Measurements from ENCODE around the gene PLPP1. TPM values are rescaled to one million over a fixed set of nuclear protein-coding genes. Genes with fewer than 3 reads are reported as not detected.

Gene PLPP1
- total RNA-seq (2014; rRNA removed; shearing (Covaris generic)) (92.0 and 97.1 TPM in 2 replicates), polyA plus RNA-seq (2016; fragmentation: Nextera tagmentation; extraction: Ambion mirVana) (39.1 and 42.1 TPM in 2 replicates)
- long read RNA-seq, transcript PLPP1-202 (6 exons, 1,597 nt) = major isoform, 16 of 29 reads
- long read RNA-seq, partial matches to known transcripts = 3 of 29 reads
- long read RNA-seq, other reads (novel, unspliced or antisense) = 10 of 29 reads

DNA sequence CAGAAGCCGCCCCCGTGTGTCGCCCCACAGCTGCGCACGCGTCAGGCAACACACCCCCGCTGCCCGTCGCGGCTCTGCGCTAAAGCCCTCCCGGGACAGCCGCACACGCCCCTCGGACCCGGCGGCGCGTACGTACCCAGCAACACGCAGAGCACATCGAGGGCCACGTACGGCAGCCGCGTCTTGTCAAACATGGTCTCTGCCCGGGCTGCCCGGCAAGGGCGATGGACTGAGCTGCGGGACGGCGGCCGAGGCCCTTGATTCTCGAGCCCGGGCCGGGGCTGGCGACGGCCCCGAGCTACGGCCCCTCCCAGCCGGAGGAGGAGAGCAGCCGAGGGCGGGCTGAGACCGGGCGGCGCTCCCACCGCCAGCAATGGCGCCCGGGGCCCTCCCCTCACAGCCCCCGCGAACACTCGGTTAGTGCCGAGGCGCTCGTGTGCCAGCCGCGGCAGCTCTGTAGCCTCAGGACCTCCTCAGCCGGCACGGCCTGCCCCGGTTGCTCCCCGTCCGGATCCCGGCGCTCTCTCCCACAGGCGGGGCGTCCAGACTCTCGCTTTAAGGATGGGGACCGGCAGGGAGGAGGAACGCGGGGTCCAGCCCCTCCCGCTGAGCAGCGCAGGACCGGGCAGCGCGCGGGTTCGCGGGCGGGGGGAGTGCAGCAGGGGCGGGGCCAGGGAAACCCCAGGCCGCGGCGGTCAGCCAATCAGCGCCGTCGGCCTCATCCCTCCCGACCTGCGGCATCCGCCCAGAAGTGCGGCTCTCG is at the start of gene PLPP1:
TSS of gene PLPP1 (minus strand) at position 529 of the 763 bp plus-strand sequence. CDS start at position 194, 335 bp downstream.
- peak within 1 kb of the TSS; percentile 64 for H2AFZ ChIP-seq
- ATAC-seq (peak; percentile 85), DNase-seq (ENCODE audit: low spot score) (peak; percentile 94)
- Mint-ChIP-seq H3K27ac (peak within 1 kb of the TSS; percentile 92), H3K9me3 (no peaks in the 10 kb centered on the region), H3K36me3 (ENCODE audit: low read depth) (peaks cover 2% of the 10 kb centered on the region; the same call in 2 of the 3 replicates), H3K4me3 (peak within 1 kb of the TSS; percentile 77), H3K4me1 (peaks cover 49% of the 10 kb centered on the region), H3K27me3 (ENCODE audit: insufficient read depth, low read depth, poor library complexity) (peaks cover 11% of the 10 kb centered on the region)
- H3K27me3 ChIP-seq (ENCODE audit: insufficient read depth) = no peaks in the 10 kb centered on the region
- H4K20me1 ChIP-seq (replicated peaks; ENCODE audit: insufficient read depth) = peaks cover 29% of the 10 kb centered on the region
- H3K4me1 ChIP-seq (ENCODE audit: insufficient read depth) = peaks cover 70% of the 10 kb centered on the region
- H3K36me3 ChIP-seq (ENCODE audit: insufficient read depth) = no peaks in the 10 kb centered on the region
- peaks cover 46% of the 10 kb centered on the region for H3K79me2 ChIP-seq (replicated peaks; ENCODE audit: insufficient read depth)
- H3K27ac ChIP-seq (ENCODE audit: low read depth) = peak within 1 kb of the TSS; percentile 87
- H3K9me2 ChIP-seq (ENCODE audit: insufficient read depth) = no peaks in the 10 kb centered on the region
- H3K4me3 ChIP-seq = peak within 1 kb of the TSS; percentile 93
- 0 out of 2 replicates have a peak, but pooled peaks cover 7% of the 10 kb centered on the region for H3F3A ChIP-seq (replicated peaks; ENCODE audit: low read depth)
- peak; percentile 83 for TF ChIP-seq POLR2AphosphoS5 (IDR thresholded peaks at IDR 0.05; ENCODE audit: low read depth)
- TF ChIP-seq CREB1 (CRISPR knock-in tag; IDR thresholded peaks at IDR 0.05; ENCODE audit: low read depth) = peak; percentile 39; the same call in 1 of the 2 replicates
- TF ChIP-seq, protein P1, sequence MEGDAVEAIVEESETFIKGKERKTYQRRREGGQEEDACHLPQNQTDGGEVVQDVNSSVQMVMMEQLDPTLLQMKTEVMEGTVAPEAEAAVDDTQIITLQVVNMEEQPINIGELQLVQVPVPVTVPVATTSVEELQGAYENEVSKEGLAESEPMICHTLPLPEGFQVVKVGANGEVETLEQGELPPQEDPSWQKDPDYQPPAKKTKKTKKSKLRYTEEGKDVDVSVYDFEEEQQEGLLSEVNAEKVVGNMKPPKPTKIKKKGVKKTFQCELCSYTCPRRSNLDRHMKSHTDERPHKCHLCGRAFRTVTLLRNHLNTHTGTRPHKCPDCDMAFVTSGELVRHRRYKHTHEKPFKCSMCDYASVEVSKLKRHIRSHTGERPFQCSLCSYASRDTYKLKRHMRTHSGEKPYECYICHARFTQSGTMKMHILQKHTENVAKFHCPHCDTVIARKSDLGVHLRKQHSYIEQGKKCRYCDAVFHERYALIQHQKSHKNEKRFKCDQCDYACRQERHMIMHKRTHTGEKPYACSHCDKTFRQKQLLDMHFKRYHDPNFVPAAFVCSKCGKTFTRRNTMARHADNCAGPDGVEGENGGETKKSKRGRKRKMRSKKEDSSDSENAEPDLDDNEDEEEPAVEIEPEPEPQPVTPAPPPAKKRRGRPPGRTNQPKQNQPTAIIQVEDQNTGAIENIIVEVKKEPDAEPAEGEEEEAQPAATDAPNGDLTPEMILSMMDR (conservative IDR thresholded peaks at IDR 0.05; ENCODE audit: low read depth in 2 of 2) = peak in 1 of 2 experiments; percentile 0; a peak in 1 of 4 replicates
- TF ChIP-seq EZH2phosphoT487 (IDR thresholded peaks at IDR 0.05; ENCODE audit: unreplicated experiment) = no peak
- peak within 1 kb of the TSS; percentile 85 for H3K4me2 ChIP-seq

DNA sequence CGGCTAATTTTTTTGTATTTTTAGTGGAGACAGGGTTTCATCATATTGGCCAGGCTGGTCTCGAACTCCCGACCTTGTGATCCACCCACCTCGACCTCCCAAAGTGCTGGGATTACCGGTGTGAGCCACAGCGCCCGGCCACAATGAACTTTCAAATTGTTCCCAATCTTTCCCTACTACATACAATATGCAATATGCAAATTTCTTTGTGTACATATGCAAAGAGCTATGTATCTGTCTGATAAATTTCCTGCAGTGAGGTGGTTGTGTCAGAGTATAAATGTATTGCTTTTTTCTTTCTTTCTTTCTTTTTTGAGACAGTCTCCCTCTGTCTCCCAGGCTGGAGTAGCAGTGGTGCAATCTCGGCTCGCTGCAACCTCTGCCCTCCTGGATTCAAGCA is 48.8 kb upstream of the PLPP1 start:
- Mint-ChIP-seq H3K4me3 (no peak overlapping the region), H3K27ac (peak overlapping the region; percentile 72; the same call in 1 of the 2 replicates), H3K36me3 (ENCODE audit: low read depth) (no peaks in the 10 kb centered on the region), H3K4me1 (peaks cover 12% of the 10 kb centered on the region), H3K9me3 (no peaks in the 10 kb centered on the region; the same call in 2 of the 3 replicates), H3K27me3 (ENCODE audit: insufficient read depth, low read depth, poor library complexity) (peaks cover 6% of the 10 kb centered on the region)
- Histone ChIP-seq H3K4me3 (no peak overlapping the region), H3K27ac (ENCODE audit: low read depth) (no peak overlapping the region), H3K9me2 (ENCODE audit: insufficient read depth) (no peaks in the 10 kb centered on the region), H2AFZ (no peak overlapping the region), H3K4me1 (ENCODE audit: insufficient read depth) (peaks cover 9% of the 10 kb centered on the region), H3K4me2 (no peak overlapping the region), H3K36me3 (ENCODE audit: insufficient read depth) (no peaks in the 10 kb centered on the region), H3K27me3 (ENCODE audit: insufficient read depth) (no peaks in the 10 kb centered on the region), H3K79me2 (replicated peaks; ENCODE audit: insufficient read depth) (no peaks in the 10 kb centered on the region), H4K20me1 (replicated peaks; ENCODE audit: insufficient read depth) (no peaks in the 10 kb centered on the region), H3F3A (replicated peaks; ENCODE audit: low read depth) (0 out of 2 replicates have a peak, but pooled peaks cover 2% of the 10 kb centered on the region)
- ATAC-seq (no peak), DNase-seq (ENCODE audit: low spot score) (no peak)
- TF ChIP-seq EZH2phosphoT487 (IDR thresholded peaks at IDR 0.05; ENCODE audit: unreplicated experiment) (no peak), EZH2 (IDR thresholded peaks at IDR 0.05; ENCODE audit: low read depth, unreplicated experiment) (no peak), ZNF114 (CRISPR knock-in tag; IDR thresholded peaks at IDR 0.05) (no peak), CREB1 (CRISPR knock-in tag; IDR thresholded peaks at IDR 0.05; ENCODE audit: low read depth) (no peak), ZNF331 (CRISPR knock-in tag; IDR thresholded peaks at IDR 0.05; ENCODE audit: low read depth) (no peak), JUNB (IDR thresholded peaks at IDR 0.05; ENCODE audit: unreplicated experiment) (no peak), POLR2AphosphoS5 (IDR thresholded peaks at IDR 0.05; ENCODE audit: low read depth) (no peak)
- TF ChIP-seq, protein P2, sequence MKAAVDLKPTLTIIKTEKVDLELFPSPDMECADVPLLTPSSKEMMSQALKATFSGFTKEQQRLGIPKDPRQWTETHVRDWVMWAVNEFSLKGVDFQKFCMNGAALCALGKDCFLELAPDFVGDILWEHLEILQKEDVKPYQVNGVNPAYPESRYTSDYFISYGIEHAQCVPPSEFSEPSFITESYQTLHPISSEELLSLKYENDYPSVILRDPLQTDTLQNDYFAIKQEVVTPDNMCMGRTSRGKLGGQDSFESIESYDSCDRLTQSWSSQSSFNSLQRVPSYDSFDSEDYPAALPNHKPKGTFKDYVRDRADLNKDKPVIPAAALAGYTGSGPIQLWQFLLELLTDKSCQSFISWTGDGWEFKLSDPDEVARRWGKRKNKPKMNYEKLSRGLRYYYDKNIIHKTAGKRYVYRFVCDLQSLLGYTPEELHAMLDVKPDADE (IDR thresholded peaks at IDR 0.05) = no peak
- TF ChIP-seq, protein P3, sequence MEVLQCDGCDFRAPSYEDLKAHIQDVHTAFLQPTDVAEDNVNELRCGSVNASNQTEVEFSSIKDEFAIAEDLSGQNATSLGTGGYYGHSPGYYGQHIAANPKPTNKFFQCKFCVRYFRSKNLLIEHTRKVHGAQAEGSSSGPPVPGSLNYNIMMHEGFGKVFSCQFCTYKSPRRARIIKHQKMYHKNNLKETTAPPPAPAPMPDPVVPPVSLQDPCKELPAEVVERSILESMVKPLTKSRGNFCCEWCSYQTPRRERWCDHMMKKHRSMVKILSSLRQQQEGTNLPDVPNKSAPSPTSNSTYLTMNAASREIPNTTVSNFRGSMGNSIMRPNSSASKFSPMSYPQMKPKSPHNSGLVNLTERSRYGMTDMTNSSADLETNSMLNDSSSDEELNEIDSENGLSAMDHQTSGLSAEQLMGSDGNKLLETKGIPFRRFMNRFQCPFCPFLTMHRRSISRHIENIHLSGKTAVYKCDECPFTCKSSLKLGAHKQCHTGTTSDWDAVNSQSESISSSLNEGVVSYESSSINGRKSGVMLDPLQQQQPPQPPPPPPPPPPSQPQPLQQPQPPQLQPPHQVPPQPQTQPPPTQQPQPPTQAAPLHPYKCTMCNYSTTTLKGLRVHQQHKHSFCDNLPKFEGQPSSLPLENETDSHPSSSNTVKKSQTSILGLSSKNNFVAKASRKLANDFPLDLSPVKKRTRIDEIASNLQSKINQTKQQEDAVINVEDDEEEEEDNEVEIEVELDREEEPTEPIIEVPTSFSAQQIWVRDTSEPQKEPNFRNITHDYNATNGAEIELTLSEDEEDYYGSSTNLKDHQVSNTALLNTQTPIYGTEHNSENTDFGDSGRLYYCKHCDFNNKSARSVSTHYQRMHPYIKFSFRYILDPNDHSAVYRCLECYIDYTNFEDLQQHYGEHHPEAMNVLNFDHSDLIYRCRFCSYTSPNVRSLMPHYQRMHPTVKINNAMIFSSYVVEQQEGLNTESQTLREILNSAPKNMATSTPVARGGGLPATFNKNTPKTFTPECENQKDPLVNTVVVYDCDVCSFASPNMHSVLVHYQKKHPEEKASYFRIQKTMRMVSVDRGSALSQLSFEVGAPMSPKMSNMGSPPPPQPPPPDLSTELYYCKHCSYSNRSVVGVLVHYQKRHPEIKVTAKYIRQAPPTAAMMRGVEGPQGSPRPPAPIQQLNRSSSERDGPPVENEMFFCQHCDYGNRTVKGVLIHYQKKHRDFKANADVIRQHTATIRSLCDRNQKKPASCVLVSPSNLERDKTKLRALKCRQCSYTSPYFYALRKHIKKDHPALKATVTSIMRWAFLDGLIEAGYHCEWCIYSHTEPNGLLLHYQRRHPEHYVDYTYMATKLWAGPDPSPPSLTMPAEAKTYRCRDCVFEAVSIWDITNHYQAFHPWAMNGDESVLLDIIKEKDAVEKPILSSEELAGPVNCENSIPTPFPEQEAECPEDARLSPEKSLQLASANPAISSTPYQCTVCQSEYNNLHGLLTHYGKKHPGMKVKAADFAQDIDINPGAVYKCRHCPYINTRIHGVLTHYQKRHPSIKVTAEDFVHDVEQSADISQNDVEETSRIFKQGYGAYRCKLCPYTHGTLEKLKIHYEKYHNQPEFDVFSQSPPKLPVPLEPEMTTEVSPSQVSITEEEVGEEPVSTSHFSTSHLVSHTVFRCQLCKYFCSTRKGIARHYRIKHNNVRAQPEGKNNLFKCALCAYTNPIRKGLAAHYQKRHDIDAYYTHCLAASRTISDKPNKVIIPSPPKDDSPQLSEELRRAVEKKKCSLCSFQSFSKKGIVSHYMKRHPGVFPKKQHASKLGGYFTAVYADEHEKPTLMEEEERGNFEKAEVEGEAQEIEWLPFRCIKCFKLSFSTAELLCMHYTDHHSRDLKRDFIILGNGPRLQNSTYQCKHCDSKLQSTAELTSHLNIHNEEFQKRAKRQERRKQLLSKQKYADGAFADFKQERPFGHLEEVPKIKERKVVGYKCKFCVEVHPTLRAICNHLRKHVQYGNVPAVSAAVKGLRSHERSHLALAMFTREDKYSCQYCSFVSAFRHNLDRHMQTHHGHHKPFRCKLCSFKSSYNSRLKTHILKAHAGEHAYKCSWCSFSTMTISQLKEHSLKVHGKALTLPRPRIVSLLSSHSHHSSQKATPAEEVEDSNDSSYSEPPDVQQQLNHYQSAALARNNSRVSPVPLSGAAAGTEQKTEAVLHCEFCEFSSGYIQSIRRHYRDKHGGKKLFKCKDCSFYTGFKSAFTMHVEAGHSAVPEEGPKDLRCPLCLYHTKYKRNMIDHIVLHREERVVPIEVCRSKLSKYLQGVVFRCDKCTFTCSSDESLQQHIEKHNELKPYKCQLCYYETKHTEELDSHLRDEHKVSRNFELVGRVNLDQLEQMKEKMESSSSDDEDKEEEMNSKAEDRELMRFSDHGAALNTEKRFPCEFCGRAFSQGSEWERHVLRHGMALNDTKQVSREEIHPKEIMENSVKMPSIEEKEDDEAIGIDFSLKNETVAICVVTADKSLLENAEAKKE (CRISPR knock-in tag; IDR thresholded peaks at IDR 0.05) = no peak
